ENCODE measurements around the gene HPS4.

GRCh38 chr22:26464312-26464711, 19.3 kb downstream of the HPS4 start:
- TF ChIP-seq CTCF (IDR thresholded peaks at IDR 0.05) (no peak), ZFX (IDR thresholded peaks at IDR 0.05; ENCODE audit: borderline replicate concordance) (no peak)
